ENCODE data around the gene SYNGR2.
"Not testable (repeated sequence)": the region's sequence is repeated elsewhere in the genome, so short reads cannot be mapped to it uniquely, and the experiment has no call there.

SYNGR2 gene

DNA sequence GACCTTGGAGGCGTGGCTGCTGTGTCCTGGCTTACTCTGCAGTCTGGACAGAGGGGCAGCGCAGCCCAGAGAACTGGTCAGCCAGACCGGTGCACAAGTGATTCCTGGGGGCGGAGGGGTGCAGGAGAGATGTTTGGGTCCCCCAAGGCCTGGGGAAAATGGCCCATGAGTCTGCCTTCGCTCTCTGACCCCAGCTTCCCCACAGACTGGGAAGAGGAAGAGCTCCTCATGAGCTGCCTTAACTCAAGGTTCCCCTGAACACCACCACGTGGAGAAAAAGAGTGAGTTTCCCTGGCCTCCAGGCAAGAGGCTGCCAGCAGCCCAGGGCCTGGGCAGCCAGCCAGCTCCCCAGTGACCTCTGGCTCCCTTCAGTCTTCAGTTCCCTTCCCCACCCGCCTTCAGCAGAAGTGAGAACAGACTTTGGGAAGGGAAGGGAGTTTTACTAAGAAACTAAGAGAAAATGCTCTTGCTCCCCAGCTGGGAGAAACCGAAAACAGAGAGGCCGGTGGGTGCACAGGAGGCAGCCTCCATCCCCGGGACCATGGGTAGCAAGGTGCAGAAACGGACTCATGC, 24.1 kb upstream of the SYNGR2 start:
- no peak for DNase-seq

DNA sequence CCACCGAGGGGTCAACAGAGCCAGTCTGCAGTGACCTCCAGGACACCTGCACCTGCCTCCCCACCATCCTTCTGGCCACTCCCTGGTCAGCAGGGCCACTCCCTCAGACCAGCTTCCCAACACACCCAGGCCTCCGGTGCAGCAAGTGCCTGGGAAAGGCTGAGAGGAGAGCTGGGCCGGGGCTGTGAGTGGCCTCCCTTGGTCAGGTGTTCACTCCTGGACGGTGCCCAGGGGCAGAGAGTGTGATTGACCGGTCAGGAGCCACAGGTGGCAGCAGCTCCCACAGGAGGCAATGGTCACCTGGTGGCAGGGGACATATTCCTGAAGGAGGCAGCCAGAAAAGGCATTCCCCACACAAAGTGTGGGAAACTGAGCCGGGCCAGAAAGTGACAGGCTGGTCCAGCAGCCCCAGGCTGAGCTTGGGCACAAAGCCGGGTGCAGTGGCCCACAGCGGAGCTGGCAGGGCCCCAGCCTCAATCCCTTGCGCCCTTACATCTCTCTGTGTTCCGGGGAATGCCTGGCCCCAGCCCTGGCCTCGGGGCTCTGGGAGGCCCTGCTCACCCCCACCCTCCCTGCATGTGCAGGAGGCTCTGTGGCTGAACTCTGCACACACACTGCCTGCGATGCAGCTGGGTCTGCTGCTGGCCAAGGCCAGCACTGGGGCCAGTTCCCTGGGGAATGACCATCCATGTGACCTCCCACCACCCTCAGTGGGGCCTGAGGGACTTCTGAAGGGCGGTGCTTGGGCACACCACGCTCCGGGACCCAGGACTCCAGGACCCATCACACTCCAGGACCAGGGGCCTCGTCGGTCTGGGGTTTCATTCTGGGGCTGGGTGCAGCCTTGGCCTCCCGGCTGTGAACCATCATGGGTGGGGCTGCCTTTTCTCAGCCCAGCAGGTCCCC, 23.4 kb upstream of the SYNGR2 start:
- no peak for DNase-seq

DNA sequence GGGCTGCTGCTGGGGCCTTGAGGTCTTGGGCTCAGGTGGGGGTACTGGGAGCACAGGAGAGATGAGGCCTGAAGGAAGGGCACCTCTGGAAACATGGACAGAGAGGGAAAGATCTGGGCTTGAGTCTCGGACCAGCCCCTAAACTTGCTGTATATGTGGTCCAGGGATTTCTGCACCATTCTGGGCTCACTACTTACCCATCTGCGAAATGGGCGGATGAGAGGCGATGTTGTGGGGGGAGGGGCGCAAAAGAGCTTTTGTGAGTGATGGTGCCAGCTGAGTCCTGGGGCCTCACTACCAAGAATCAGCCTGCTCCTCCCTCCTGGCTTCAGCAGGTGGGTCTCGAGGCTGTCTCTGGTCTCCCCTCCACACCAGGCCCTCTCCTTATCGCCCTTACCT, 21.9 kb upstream of the SYNGR2 start:
- DNase-seq = no peak

DNA sequence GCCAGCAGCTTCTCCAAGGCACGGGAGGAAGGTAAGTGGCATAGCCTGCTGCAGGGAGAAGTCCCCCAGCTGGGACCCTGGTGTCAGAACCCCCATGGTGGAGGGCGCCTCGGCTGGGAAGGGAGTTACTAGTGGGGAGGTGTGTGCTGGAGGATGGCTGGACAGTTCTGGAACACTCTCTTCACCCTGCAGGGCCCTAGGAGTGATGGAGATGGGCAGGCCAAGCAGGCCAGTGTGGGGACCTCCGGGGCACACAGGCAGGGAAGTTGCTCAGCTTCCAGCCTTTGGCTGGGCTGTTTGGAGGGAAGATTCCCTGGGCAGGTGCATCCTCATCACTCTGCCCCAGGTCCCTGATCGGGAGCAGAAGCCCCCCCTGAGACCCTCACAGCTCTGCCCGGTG, 21.5 kb upstream of the SYNGR2 start:
- DNase-seq = no peak

DNA sequence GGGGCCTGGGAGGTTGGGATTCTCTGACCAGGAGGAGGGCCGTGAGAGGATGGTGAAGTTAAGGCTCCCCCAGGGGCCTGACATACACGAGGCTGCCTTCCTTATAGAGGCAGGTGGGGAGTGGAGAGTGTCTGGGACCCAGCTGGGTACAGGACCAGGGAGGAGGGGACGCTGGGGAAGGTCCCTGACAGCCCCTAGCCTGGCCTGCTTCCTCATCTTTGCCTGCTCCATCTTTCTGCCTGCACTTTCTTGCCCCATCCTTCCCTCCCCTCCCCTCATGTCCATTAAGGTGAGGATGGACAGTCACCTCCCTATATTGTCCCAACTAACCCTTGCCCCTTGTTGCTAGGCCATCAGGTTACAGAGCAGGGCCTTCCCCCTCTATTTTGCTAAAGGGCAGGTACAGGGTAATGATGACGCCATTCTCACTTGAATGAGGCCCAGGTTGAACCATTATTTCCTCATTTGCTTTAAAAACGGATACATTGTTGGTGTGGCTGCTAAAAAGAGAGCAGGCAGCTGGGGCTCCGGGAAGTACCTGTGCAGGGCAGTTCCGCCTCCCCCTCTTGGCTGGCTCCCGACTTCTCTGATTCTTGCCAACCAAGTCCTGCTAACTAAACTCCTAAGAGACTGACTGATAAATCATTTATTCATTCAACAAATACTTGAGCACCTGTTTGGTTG, 20.9 kb upstream of the SYNGR2 start:
- DNase-seq = no peak

DNA sequence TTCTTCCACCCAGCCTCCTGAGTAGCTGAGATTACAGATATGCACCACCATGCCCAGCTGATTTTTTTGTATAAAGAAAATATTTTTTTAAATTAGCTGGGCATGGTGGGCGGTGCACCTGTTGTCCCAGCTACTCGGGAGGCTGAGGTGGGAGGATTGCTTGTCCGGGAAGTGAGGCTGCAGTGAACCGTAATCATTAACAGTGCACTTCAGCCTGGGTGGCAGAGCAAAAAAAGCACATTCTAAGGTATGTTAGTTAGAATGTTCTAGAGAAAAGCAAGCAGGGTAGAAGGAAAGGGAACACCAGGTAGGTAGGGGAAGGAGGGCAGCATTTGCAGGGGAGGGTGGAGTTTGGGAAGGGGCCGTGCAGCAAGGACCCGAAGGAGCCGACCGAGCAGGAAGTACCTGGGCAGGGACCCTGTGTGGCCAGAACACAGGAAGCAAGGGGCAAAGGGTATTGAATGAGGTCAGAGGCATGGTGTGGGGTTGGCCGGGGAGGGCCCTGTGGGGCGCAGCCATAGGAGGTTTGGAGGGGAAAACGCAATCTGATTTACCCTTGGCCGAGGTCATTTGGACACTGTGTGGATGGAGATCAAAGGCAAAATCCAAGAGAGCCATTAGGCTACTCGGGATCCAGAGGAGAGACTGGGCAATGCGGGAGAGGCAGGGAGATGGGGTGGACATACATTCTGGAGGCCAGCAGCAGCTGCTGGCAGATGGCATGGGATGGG, 19.9 kb upstream of the SYNGR2 start:
- no peak for DNase-seq

DNA sequence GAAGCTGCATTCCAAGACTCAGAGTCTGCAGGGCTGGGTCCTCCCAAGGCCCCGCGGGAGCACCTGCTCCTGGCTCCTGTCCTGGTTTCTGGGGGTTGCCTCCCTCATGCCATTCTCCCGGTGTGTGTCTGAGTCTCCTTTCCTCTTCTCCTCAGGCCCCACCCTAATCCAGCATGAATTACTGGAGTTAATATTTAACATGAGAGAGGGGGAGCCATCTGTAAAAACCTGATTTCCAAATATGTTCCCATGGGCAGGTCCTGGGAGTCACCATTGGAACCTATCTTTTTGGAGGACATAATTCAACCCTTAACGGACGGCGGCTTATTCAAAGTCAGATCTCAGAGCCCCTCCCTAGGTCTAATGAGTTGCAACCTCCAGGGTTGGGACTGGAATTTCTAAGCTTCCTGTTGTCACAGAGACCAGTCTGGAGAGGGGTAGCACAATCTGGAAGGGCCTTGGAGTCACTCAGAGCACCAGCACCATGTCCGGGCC, 16.8 kb upstream of the SYNGR2 start:
- no peak for DNase-seq

DNA sequence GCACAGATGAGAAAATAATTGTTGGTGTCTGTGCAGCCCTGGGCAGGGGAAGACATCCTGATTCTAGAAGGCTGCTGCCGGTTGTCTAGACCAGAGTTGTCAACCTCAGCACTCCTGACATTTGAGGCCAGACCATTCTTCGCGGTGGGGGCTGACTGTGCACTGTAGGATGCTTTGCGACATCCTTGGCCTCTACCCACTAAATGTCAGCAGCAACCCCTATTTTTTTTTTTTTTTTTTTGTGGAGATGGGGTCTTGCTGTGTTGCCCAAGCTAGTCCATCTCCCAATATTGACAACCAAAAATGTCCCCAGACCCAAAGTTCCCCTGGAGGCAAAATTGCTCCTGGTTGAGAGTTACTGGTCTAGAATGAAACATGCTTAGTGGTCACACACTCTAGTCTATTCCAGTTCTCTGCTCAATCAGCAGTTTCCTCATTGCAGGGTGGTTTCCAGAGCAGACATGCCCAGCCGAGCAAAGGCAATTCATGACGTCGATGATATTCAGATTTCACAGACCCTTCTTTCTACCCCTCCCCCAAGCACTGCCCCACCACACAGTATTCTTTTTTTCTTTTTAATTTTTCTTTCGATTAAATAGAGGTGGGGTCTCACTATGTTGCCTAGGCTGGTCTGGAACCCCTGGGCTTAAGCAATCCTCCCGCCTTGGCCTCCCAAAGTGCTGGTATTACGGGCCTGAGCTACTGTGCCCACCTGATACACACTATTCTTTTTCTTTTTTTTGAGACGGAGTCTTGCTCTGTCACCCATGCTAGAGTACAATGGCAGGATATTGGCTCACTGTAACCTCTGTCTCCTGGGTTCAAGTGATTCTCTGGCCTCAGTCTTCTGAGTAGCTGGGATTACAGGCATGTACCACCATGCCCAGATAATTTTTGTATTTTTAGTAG, 13.2 kb upstream of the SYNGR2 start:
- no peak for DNase-seq

DNA sequence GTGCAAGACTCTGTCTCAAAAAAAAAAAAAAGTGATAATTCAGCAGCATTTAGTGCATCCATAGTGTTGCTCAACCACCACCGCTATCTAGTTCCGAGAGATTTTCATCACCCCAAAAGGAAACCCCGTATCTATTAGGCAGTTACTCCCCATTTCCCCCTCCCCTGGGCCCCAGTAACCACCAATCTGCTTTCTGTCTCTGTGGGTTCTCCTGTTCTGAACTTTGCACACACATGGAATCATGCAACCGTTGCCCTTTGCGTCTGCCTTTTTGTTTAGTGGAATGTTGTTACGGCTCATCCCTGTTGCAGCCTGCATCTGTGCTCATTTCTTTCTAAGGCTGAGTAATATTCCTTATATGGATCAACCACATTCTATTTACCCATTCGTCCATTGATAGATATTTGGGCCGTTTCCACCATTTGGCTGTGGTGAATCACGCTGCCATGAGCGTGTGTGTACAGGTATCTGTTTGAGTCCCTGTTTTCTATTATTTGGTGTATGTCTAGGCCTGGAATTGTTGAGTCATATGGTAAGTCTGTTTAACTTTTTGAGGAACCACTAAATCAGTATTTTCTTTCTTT, 8.7 kb upstream of the SYNGR2 start:
- DNase-seq = peak; percentile 20

DNA sequence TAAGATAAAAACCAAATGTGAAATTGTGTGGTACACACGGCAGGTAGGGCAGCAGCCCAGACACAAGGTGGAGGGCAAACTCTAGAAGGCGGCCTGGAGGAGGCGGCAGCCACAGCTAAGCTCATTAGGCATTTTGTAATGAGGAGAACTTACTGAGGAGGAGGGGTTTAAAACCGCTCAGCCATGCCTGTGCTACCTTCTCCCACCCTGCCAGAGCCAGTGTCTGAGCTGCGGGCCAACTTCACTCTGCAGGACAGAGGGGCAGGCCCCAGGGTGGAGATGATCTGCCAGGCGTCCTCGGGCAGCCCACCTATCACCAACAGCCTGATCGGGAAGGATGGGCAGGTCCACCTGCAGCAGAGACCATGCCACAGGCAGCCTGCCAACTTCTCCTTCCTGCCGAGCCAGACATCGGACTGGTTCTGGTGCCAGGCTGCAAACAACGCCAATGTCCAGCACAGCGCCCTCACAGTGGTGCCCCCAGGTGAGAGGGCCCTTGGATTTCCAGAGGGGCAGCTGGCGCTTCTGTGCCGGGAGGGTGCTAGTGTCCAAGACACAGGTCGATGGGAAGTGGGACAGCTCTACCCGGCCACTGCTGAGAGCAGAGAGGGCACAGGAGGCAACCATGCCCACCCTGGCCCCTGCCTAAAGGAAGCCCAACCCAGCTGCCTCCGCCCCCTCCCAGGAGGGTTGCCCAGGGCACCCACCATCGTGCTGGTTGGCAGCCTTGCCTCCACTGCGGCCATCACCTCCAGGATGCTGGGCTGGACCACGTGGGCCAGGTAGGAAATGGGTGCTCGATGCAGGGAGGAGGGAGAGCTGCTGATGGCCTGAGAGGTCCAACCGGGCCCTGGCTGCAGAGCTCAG, 4.3 kb upstream of the SYNGR2 start:
- DNase-seq = no peak

DNA sequence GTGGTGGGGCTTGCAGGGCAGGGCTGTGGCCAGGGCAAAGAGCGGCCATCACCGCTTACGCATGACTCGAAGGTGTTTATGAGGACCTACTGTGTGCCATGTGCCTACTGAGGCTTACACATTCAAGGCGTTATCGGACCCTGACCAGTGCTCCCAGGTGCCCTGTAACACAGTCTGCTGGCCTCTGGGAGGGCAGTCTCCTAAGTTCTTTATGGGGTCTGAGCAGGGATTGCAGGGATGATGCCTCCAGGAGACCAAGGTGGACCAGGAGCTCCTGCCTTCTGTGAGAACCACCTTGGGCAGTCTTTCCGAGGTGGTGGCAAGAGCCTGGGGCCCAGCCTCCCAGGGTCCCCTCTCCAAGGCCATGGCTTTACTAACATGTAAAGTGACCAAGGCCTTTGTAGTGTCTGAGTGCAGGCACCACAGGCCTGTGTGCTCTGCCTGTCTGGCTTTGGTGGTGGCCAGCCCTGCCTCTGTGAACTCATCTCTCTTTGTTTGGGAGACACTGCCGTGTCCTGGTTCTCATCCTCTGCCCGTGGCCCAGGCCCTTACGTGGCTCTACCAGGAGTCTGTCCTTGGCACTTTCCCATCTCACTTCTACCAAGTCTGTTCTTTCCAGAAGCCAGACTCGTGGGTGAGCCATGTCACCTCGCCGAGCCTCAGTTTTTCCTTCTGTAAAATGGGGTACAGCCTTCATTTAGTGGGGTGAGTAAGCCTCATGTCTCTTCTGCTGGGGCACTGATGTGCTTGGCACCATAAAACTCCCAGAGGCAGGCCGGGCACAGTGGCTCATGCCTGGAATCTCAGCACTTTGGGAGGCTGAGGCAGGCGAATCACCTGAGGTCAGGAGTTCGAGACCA, 3.4 kb upstream of the SYNGR2 start:
- DNase-seq = no peak

DNA sequence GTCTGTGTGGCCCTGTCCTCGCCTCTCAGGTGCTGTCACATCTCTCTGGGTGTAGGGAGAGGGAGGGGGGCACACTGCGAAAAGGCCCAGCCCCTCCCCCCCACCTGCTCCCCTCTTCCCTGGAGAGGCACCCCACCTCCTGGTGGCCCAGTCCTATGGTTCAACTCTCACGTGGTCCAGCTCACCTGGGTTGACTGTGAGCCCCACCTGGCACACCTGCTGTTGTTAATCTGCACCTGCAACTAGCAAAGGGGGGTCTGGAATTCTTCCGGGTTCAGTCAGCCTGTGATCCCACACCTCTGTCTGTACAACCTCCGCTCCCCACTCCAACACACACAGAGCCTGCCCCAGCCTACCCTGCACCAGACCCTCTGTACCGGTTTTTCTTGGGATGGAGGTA, 2.0 kb upstream of the SYNGR2 start:
- no peak for DNase-seq

DNA sequence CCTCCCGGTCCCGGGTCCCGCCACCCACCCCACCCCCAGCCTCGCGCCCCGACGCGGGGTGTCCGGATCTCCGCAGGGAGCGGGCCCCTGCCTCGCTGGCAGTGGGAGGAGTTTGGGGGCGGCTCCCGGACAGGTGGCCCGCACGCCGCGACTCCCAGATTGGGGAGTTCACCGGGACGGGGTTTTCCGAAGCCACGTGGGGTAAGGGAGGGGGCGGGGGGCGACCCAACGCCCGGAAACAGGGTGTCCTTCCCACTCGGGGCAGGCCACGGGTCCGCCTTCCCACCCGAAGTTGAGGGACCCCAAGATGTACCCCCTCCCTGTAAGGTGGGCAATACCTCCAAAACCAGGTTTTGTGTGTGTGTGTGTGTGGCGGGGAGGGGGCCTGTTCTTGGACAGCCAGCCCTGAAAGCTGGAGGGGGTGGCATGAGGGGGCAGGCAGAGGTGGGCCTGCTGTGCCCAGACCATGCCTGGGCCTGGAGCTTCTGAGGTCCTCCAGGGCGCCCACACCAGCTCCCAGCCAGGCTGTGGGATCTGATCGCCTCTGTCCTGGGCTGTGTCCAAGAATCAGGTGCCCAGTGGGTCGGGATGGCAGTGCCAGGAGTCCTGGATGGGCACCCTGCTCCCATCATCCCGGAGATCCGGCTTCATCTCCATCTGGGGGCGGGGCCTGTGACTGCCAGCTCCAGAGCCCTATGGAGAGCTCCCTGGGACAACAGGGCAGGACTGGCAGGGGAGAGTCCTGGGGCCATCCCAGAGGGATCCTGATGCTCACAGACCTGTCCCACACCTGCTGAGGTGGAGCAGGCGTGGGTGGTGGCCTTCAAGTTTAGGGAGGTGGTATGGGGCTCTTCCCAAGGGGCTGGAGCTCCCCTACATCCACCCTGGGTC, 767 bp downstream of the SYNGR2 start:
- peak; percentile 57 for DNase-seq

DNA sequence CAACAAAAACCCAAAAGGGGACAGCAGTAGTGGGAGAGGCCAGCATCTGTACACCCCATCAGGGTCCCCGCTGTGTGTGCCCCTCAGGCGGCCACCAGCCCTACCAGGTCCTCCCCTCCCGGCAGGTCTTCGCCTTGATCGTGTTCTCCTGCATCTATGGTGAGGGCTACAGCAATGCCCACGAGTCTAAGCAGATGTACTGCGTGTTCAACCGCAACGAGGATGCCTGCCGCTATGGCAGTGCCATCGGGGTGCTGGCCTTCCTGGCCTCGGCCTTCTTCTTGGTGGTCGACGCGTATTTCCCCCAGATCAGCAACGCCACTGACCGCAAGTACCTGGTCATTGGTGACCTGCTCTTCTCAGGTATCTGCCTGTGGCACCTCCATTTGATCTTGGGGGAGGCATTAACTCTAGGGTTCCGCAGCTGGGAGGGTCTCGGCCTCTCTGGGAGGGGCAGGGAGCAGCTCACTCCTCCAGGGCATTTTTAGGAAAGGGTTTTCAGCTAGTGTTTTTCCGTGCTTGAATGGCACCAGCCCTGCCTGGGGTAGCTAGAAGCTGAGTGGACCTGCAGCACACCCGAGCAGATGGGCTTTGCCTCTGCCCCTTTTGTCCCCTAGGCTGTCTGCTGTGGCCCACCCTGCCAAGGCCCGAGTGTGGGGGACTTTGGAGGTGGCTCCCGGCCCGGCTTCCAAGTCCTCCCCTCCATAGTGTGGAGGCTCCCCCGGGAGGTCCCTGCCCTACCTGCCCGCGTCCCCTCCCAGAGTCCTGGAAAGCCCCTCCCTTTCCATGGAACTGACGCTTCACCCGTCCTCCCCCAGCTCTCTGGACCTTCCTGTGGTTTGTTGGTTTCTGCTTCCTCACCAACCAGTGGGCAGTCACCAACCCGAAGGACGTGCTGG, 2.6 kb downstream of the SYNGR2 start:
- no peak for DNase-seq

DNA sequence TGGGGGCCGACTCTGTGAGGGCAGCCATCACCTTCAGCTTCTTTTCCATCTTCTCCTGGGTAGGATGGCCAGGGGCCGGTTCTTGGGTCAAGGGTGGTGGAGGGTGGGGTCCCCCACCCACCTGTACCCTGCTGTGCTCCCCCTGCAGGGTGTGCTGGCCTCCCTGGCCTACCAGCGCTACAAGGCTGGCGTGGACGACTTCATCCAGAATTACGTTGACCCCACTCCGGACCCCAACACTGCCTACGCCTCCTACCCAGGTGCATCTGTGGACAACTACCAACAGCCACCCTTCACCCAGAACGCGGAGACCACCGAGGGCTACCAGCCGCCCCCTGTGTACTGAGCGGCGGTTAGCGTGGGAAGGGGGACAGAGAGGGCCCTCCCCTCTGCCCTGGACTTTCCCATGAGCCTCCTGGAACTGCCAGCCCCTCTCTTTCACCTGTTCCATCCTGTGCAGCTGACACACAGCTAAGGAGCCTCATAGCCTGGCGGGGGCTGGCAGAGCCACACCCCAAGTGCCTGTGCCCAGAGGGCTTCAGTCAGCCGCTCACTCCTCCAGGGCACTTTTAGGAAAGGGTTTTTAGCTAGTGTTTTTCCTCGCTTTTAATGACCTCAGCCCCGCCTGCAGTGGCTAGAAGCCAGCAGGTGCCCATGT, 3.3 kb downstream of the SYNGR2 start:
- not testable (repeated sequence) for DNase-seq

DNA sequence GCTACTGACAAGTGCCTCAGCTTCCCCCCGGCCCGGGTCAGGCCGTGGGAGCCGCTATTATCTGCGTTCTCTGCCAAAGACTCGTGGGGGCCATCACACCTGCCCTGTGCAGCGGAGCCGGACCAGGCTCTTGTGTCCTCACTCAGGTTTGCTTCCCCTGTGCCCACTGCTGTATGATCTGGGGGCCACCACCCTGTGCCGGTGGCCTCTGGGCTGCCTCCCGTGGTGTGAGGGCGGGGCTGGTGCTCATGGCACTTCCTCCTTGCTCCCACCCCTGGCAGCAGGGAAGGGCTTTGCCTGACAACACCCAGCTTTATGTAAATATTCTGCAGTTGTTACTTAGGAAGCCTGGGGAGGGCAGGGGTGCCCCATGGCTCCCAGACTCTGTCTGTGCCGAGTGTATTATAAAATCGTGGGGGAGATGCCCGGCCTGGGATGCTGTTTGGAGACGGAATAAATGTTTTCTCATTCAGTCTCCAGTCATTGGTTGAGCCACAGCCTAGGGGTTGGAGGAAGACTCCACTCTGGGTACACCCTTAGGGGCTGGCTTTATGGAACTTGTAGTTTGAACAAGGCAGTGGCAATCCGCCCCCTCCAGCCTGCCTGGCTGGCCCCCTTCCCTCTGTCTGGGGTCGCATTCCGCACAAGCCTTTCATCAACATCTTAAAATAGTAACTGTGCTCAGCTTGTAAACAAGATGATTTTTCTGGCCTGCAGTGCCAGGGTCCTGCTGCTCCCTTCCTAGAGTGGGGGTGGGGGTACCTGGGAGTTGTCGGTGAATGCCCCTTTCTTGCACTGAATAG, 4.1 kb downstream of the SYNGR2 start:
- no peak for DNase-seq

All from stimulated activated naive CD4-positive, alpha-beta T cell treated with Interleukin-2 at 50 U/mL for 16 hours (primary cell).